GM12892 (cell line): ENCODE results near the gene KRTCAP2.
"Not testable (repeated sequence)": the region's sequence is repeated elsewhere in the genome, so short reads cannot be mapped to it uniquely, and the experiment has no call there.

Experiments
- DNase-seq: peaks from one replicate; pipeline ENCODE4 v3.0.0; 2011; ENCODE audit not compliant: insufficient read length
- FAIRE-seq: peaks from 2 replicates; lab custom pipeline; 2011; peaks lifted over from hg19 to GRCh38; lab: Jason Lieb, UNC
- POLR2A ChIP-seq: IDR thresholded peaks from 2 replicates; pipeline ENCODE4 v1.6.1; 2011; ENCODE audit warnings: low read depth, low read length, control low read depth
- POLR2AphosphoS5 ChIP-seq: IDR thresholded peaks from 2 replicates; pipeline ENCODE4 v1.6.1; 2011; ENCODE audit warnings: low read depth, low read length, control low read depth
- TAF1 ChIP-seq: IDR thresholded peaks from 2 replicates; pipeline ENCODE4 v1.6.1; 2011; ENCODE audit warnings: low read depth, mild to moderate bottlenecking, control low read depth, low read length, borderline replicate concordance

Gene KRTCAP2

DNA sequence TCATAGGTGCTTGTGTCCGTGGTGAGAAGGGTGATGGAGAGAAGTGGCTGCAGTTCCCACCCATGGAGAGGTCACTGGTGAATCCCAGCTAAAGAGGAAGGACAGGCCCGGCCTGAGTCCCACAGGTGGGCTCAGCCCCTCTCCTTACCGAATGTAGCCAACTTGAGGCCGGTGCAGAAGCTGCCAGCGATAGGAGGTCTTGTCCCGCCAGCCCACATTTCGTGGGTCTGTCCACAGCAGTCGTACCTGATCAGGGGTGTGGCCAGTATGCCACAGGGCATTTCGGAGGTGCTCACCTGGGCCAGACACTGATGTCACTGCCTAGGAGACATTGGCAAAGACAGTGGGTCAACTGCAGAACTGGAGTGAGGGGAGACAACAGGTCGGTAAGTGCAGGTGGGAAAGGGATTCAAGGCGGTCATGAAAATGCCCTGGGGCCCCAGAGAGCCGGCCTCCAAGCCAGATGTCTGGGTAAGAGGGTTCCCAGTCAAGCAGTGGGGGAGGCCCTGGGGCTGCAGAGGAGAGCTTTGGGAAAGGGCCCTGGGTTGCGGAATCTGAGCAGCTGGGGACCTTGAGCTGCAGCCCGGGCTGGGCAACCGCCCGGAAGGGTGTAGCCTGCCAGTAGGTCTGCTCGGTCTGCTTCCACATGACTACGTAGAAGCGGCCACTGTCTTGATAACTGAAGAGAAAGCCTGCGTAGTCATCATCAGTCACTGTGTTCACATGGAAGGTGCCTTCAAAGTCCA, 24.0 kb upstream of the KRTCAP2 start:
- TF ChIP-seq TAF1 (no peak), POLR2A (no peak), POLR2AphosphoS5 (no peak)
- DNase-seq: no peak

GRCh38 chr1:155196103-155196892, 23.2 kb upstream of the KRTCAP2 start:
- FAIRE-seq: no peak
- no peak for DNase-seq
- no peak for TF ChIP-seq POLR2A
- no peak for TF ChIP-seq TAF1
- TF ChIP-seq POLR2AphosphoS5: no peak

More for the DNA sequence above, 24.0 kb upstream of the KRTCAP2 start:
- FAIRE-seq: no peak

- DNase-seq (no peak), FAIRE-seq (no peak)
- TF ChIP-seq POLR2A (no peak), TAF1 (no peak), POLR2AphosphoS5 (no peak)
Measured at GRCh38 chr1:155195201-155196102, 22.3 kb upstream of the KRTCAP2 start.

GRCh38 chr1:155193991-155194240, 20.8 kb upstream of the KRTCAP2 start:
- not testable (repeated sequence) for FAIRE-seq, DNase-seq

DNA sequence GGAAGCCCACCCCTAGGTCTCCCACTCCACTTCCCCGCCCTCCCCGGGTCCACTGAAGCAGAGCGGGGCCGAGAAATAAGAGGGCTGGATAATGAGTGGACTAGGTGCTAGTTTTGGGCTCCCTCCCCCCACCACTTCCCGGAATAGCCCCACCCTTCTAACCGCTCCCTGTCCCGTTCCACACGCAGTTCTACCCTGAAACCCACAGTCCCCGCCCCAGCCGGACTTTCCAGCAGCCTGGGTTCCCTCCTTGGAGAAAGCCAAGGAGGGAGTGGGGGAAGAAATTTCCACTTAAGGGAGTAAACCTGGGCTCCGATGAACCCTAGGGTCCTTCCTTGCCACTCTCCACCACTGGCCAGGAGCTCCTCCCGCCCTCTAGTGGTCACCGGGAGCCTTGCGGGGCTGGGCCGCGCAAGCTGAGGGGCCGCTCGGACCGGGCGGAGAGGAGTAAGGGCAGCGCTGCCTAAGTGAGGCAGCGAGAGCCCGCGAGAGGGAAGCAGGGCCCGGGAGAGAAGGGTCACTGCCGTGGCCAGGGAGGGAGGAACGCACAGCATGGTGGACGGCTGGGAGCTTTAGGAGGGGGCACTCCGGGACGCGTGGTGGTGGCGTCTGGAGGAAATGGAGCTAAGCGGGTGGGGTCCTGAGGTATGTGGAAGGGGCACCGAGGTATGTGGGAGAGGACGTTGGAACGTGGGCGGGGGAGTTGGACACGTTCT, 20.3 kb upstream of the KRTCAP2 start:
- peak; percentile 92 for DNase-seq
- TF ChIP-seq POLR2AphosphoS5 (no peak), TAF1 (peak; percentile 18; the same call in 1 of the 2 replicates)
- peak; percentile 82 for FAIRE-seq

- TF ChIP-seq TAF1 (no peak), POLR2A (no peak), POLR2AphosphoS5 (no peak)
- FAIRE-seq: no peak
- no peak for DNase-seq
Measured at GRCh38 chr1:155192346-155193274, 19.5 kb upstream of the KRTCAP2 start.

- FAIRE-seq (no peak), DNase-seq (peak; percentile 17)
- TF ChIP-seq POLR2AphosphoS5 (no peak), TAF1 (no peak), POLR2A (no peak)
Measured at GRCh38 chr1:155191904-155192303, 18.8 kb upstream of the KRTCAP2 start.

DNA sequence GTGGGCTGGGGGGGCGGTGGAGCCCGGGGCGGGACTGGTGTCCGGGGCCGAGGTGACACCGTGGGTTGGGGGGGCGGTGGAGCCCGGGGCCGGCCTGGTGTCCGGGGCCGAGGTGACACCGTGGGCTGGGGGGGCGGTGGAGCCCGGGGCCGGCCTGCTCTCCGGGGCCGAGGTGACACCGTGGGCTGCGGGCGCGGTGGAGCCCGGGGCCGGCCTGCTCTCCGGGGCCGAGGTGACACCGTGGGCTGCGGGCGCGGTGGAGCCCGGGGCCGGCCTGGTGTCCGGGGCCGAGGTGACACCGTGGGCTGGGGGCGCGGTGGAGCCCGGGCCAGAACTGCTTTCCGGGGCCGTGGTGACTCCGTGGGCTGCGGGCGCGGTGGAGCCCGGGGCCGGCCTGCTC, 16.8 kb upstream of the KRTCAP2 start:
- not testable (repeated sequence) for FAIRE-seq, DNase-seq

GRCh38 chr1:155188268-155188667, 15.2 kb upstream of the KRTCAP2 start:
- DNase-seq (no peak), FAIRE-seq (no peak)
- TF ChIP-seq TAF1 (no peak), POLR2A (no peak), POLR2AphosphoS5 (no peak)

GRCh38 chr1:155187456-155187891, 14.4 kb upstream of the KRTCAP2 start:
- no peak for TF ChIP-seq POLR2AphosphoS5
- no peak for TF ChIP-seq POLR2A
- TF ChIP-seq TAF1: no peak
- FAIRE-seq (no peak), DNase-seq (no peak)
